K562 (cell line): ENCODE measurements around the gene MYCBPAP.

Source experiments
- BRF1 ChIP-seq: IDR thresholded peaks from 3 replicates; pipeline ENCODE4 v1.6.1; 2011; ENCODE audit warnings: borderline replicate concordance, mild to moderate bottlenecking; ENCODE audit not compliant: insufficient read length; ENCODE audit errors: extremely low read depth
- CLOCK ChIP-seq: fragments of 250-450 bp; sonication (Bioruptor Pico); IDR thresholded peaks from 2 replicates; pipeline ENCODE4 v1.4.0; 2020; ENCODE audit warnings: mild to moderate bottlenecking, moderate library complexity, borderline replicate concordance
- CREB1 ChIP-seq, 2 experiments: sonication (generic) in 1 of 2; formaldehyde crosslinking in 1 of 2; IDR thresholded peaks; 2 replicates each; pipeline versions ENCODE4 v1.6.1 to v1.8.0; 2012 to 2022; ENCODE audit warnings: inconsistent platforms in 1 of 2, mild to moderate bottlenecking in 1 of 2, missing genetic modification reagents in 1 of 2, moderate library complexity in 1 of 2
- CTCF ChIP-seq, 3 experiments: IDR thresholded peaks in 2 of 3; conservative IDR thresholded peaks in 1 of 3; 2 replicates each; pipeline ENCODE4 v1.5.1; 2011 to 2012; ENCODE audit warnings: low read length in 3 of 3, mild to moderate bottlenecking in 3 of 3, control low read depth in 2 of 3, improper control_type of control experiment in 1 of 3, inconsistent platforms in 1 of 3, low read depth in 1 of 3, mixed read lengths in 1 of 3, moderate library complexity in 1 of 3; ENCODE audit not compliant: insufficient read depth in 2 of 3
- HCFC1 ChIP-seq: IDR thresholded peaks from 2 replicates; pipeline ENCODE4 v1.6.1; 2012; ENCODE audit warnings: low read depth, low read length, improper control_type of control experiment
- KDM1A ChIP-seq, 2 experiments: fragments of 450-650 bp; IDR thresholded peaks; 2 replicates each; pipeline ENCODE4 v1.6.1; 2016; ENCODE audit warnings: mild to moderate bottlenecking in 2 of 2
- NRF1 ChIP-seq, 2 experiments: fragments of 450-650 bp; IDR thresholded peaks in 1 of 2; conservative IDR thresholded peaks in 1 of 2; 2 replicates each; pipeline ENCODE4 v1.6.1; 2014; ENCODE audit warnings: mild to moderate bottlenecking in 2 of 2
- POLR2A ChIP-seq: fragments of 450-650 bp; conservative IDR thresholded peaks from 2 replicates; pipeline ENCODE4 v1.6.1; 2016
- RAD21 ChIP-seq, 2 experiments: fragments of 250-450 bp in 1 of 2; fragments of 450-650 bp in 1 of 2; sonication (Bioruptor Pico) in 1 of 2; formaldehyde crosslinking in 1 of 2; IDR thresholded peaks in 1 of 2; conservative IDR thresholded peaks in 1 of 2; 2 replicates each; pipeline versions ENCODE4 v1.4.0 to v1.8.0; 2020 to 2022; ENCODE audit warnings: mild to moderate bottlenecking in 2 of 2, moderate library complexity in 1 of 2
- REST ChIP-seq, 2 experiments: fragments of 450-650 bp; formaldehyde crosslinking in 1 of 2; IDR thresholded peaks; 2 replicates each; pipeline versions ENCODE4 v1.4.0 to v1.6.1; 2014 to 2020; ENCODE audit warnings: mild to moderate bottlenecking in 2 of 2, borderline replicate concordance in 1 of 2, low read depth in 1 of 2
- USF2 ChIP-seq: sonication (generic); formaldehyde crosslinking; IDR thresholded peaks from 2 replicates; pipeline ENCODE4 v1.5.0; 2020; ENCODE audit warnings: missing genetic modification reagents
- YY1 ChIP-seq, 3 experiments: IDR thresholded peaks; 2 replicates each; pipeline ENCODE4 v1.6.1; 2011; ENCODE audit warnings: low read length in 2 of 3, mild to moderate bottlenecking in 2 of 3, moderate library complexity in 2 of 3, borderline replicate concordance in 1 of 3, control low read depth in 1 of 3, low read depth in 1 of 3; ENCODE audit not compliant: insufficient read depth in 3 of 3, insufficient replicate concordance in 2 of 3, control insufficient read depth in 1 of 3, insufficient read length in 1 of 3; ENCODE audit errors: extremely low read depth in 1 of 3
- ZNF224 ChIP-seq: sonication (generic); formaldehyde crosslinking; IDR thresholded peaks from 2 replicates; pipeline ENCODE4 v1.8.0; 2022; ENCODE audit warnings: mild to moderate bottlenecking, missing genetic modification reagents

GRCh38 chr17:50576864-50577263 lies 68.6 kb downstream of the MYCBPAP start:
- no peak for TF ChIP-seq HCFC1
- TF ChIP-seq REST (IDR thresholded peaks at IDR 0.05; ENCODE audit: borderline replicate concordance) = no peak
- TF ChIP-seq REST (CRISPR knock-in tag; IDR thresholded peaks at IDR 0.05; ENCODE audit: low read depth) = no peak
- no peak for TF ChIP-seq NRF1 (conservative IDR thresholded peaks at IDR 0.05 in 1 of 2, IDR thresholded peaks at IDR 0.05 in 1 of 2)
- TF ChIP-seq USF2 = no peak
- TF ChIP-seq YY1 (IDR thresholded peaks at IDR 0.05; ENCODE audit: borderline replicate concordance in 1 of 3, control insufficient read depth in 1 of 3, extremely low read depth in 1 of 3, insufficient read depth in 3 of 3, insufficient read length in 1 of 3, insufficient replicate concordance in 2 of 3, low read depth in 1 of 3, low read length in 2 of 3) = no peak
- TF ChIP-seq POLR2A = no peak
- no peak for TF ChIP-seq CLOCK (CRISPR knock-in tag)
- TF ChIP-seq KDM1A (IDR thresholded peaks at IDR 0.05) = no peak
- no peak for TF ChIP-seq CTCF (IDR thresholded peaks at IDR 0.05 in 2 of 3, conservative IDR thresholded peaks at IDR 0.05 in 1 of 3; ENCODE audit: insufficient read depth in 2 of 3, low read depth in 1 of 3, low read length in 3 of 3)
- TF ChIP-seq BRF1 = no peak
- TF ChIP-seq ZNF224 (CRISPR knock-in tag) = no peak
- TF ChIP-seq CREB1 (IDR thresholded peaks at IDR 0.05) = no peak
- no peak for TF ChIP-seq CREB1 (CRISPR knock-in tag; IDR thresholded peaks at IDR 0.05)
- no peak for TF ChIP-seq RAD21 (CRISPR knock-in tag; conservative IDR thresholded peaks at IDR 0.05 in 1 of 2, IDR thresholded peaks at IDR 0.05 in 1 of 2)
